GDM1 (cell line): Measurements from ENCODE around the gene ZDHHC11B.
"Not testable (repeated sequence)": the region's sequence is repeated elsewhere in the genome, so short reads cannot be mapped to it uniquely, and the experiment has no call there.

Source experiments
- DNase-seq: peaks from one replicate; lab custom pipeline; 2025; lab: John Stamatoyannopoulos, UW

ZDHHC11B gene

GRCh38 chr5:685262-686171, 99.0 kb downstream of the ZDHHC11B start:
- DNase-seq = no peak

DNA sequence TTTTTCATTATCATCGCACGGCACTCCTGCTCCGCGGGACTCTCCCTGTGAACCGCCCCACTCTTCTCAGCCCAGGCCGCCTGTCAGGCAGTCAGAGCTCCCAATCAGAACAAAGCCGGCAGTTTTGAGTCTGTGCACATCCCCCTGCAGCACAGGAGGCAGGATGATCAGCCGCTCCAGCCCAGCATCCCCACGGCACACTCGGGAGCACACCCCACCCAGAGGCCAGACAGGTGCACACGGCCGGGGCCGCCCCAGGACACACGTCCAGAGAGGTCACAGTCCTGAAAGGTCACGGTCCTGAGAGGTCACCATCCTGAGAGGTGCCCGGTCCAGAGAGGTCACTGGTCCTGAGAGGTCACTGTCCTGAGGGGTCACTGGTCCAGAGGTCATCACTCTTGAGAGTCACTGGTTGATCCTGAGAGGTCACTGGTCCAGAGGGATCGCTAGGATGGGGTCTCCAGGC, 99.7 kb downstream of the ZDHHC11B start:
- no peak for DNase-seq

DNA sequence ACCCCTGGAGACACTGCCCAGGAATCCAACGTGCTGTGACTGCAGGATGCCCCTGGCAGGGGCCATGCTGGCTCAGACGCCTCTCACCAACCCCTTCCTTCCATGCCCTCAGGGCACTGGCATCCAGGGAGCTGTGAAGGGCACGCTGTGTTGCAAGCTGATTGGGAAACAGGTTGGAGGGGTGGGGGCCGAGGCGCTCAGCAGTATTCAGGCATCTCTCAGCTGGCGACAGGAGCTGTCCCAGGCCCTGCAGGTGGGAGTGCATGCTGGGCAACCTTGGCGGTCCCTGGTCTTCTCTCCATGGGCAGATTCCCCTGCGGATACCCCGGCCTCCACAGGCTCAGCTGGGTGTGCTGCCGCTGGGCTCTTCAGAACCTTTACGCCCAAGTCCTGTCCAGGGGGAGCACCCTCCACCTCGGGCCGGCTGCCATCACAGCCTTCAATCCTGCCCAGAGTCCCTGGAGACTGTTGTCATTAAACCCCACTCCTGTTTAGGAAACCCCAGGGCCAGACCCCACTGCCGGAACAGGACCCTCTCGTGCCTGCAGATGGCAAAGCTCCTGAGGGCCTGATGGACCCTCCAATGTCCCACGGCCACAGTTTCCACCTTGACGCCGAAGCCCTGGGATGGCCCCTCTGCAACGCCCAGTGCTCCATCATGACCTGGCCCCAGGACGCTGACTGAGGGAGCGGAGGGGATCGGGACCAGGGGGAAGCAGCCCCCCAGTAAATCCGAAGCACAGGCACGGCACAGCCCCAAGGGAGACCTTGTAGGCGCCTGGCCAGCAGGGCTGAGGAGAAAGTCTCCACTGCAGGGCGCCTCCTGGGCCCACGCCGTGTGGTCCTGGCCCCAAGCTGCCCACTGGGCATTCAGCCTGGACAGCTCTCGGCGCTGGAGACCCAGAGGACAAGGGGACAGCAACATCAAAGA, 100.7 kb downstream of the ZDHHC11B start:
- DNase-seq = no peak

DNA sequence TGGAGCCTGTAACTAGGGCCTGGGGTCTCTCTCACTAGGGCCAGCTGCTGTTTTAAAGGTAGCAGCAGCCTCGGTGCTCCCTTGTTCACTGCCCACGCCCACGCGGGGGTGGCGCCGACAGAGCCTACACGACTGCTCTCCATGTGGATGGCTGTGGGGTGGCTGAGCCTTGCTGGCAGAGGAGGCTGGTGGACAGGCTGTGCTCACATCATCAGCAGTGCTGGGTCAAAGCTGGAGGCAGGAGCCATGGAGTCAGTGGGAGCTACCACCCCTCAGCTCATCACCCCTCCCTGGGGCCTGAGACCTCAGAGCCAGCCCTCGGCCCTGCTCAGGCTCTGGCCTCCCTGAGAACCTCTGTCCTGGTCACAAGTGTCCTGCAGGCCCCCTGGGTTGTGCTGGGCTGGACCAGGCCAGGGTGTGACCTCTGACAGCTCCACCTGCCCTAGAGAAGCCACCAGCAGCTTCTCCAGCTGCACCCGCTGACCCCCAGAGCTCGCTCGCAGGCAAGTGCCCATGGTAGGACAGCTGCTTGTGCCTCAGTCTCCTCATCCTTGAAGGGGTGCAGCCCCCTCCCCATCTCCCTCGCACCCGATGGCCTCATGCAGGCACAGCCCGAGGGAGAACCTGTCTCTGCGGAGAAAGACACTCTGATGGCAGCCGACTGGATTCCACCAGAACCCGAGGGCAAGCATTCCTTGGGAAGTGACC, 101.7 kb downstream of the ZDHHC11B start:
- DNase-seq = not testable (repeated sequence)

DNA sequence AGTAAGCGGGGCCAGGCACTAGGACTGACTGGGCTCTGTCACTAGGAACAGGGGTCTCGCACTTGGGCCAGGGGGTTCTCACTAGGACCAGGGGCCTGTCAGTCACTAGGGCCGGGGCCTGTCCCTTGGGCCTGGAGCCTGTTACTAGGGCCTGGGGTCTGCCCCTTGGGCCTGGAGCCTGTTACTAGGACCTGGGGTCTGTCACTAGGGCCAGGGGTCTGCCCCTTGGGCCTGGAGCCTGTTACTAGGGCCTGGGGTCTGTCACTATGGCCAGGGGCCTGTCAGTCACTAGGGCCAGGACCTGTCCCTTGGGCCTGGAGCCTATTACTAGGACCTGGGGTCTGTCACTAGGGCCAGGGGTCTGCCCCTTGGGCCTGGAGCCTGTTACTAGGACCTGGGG, 102.3 kb downstream of the ZDHHC11B start:
- not testable (repeated sequence) for DNase-seq

DNA sequence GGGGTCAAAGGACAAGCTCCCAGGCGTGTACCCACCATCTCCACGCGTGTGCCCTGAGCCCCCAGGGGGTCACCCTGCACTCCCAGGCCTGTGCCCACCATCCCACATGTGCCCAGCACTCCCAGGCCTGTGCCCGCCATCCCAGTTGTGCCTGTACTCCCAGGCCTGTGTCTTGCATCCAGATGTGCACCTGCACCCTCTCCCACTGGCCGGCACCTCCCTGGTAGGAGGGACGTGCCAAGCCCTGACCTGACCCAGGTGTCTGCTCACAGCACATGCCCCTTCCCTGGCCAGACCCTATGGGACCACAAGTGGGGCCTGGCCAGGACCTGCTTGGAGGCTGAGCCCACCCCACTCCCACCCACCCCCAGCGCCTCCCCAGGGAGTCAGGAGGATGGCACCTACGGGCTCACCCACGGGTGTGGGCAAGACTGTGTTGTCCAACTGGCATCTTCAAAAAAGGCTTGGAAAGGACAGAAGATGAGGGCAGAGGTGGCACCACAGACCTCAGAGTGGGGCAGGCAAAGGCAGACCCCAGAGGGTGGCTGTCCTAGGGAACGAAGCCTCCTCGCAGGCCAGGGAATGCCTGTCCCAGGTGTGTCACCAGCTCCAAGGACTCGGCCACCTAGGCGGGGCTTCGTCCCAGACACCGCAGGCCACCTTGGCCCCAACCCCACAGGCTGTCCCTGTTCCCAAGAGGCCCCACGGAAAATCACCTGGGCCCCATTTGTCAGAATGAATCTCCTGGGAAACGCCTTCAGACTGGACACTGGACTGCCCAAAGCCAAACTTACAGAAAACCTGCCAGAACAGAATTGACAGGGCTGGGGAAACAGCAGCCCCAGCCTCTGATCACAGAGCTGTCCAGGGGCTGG, 103.0 kb downstream of the ZDHHC11B start:
- not testable (repeated sequence) for DNase-seq

GRCh38 chr5:680836-681235, 103.7 kb downstream of the ZDHHC11B start:
- DNase-seq = not testable (repeated sequence)

DNA sequence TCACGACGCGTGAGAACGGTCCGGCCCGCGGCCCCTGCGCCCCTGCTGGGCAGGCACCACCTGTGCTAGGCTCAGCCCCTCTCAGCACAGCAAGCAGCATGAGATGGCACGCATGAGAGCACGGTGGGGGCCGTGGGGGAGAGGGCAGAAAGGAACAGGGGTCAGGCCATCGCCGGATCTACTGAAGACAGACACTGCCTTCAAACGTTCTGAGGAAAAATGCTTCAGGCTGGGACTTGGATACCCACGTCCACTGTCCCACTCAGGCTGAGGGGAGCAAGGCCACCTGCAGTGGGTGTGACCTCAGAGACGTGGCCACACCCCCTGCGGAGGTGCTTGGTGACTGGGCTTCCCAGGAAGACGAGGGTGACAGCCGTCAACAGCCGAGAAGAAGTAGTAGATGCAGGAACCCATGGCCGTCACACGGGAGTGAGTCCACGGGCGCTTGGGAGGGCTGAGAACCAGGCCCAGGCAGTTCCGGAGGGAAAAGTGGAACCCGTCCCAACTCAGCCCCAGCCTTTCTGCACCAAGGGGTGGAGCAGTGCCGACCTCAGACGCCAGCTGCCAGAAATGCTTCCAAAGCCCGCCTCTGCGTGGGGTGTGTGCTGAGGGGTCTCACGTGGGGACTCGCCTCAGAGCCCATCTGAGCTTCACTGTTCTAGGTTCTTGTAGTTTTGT, 104.3 kb downstream of the ZDHHC11B start:
- DNase-seq = not testable (repeated sequence)

GRCh38 chr5:679166-679895, 105.2 kb downstream of the ZDHHC11B start:
- not testable (repeated sequence) for DNase-seq

GRCh38 chr5:678521-678920, 106.0 kb downstream of the ZDHHC11B start:
- not testable (repeated sequence) for DNase-seq

- no peak for DNase-seq
Measured at GRCh38 chr5:677131-678101, 107.1 kb downstream of the ZDHHC11B start.

DNA sequence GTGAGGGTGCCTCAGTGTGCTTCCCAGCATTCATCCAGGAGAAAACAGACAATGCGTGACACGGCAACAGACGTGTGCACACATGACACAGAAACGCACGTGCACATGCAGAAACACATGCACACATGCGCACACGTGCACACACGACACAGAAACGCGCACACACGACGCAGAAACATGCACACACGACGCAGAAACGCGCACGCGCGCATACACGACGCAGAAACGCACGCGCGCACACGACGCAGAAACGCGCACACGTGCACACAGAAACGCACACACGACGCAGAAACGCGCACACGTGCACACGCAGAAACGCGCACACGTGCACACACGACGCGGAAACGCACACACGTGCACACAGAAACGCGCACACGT, 107.8 kb downstream of the ZDHHC11B start:
- DNase-seq = no peak

DNA sequence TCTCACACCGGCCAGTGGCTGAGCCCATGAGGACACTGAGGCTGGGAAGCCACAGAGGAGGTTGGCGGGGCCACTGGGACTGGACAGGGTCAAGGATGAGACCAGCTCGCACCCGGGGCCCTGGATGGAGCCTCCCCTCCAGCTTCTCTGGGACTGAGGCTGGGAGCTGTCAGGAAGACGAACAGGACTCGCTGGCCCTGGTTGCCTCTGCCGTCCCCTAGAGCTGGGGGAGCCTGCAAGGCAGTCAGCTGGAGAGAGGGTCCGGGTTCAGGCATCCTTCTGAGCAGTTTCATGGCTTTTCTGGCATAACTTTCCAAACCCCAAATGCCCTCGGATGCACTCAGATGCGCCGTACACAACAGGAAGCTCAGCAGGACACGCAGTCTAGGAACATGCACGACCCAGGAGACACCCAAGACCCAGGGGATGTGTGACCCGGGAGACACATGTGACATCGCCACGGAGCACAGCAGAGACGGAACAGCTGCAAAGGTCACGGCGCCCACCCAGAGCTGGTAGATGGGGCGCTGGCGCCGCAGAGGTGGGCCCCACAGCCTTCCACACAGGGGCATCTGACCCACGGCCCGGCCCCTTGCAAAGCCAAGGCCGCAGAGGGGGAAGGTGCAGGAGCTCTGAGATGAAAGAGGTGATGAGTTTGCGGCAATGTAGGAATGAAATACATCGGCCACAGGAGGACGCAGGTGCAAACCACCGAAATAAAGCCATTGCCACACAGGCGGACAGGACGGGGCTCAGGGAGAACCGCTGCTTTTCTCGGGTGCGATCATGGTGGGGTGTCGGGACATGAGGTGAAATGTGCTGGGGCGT, 108.4 kb downstream of the ZDHHC11B start:
- no peak for DNase-seq

GRCh38 chr5:675111-675870, 109.2 kb downstream of the ZDHHC11B start:
- DNase-seq = no peak

GRCh38 chr5:674630-675011, 109.9 kb downstream of the ZDHHC11B start:
- no peak for DNase-seq

DNA sequence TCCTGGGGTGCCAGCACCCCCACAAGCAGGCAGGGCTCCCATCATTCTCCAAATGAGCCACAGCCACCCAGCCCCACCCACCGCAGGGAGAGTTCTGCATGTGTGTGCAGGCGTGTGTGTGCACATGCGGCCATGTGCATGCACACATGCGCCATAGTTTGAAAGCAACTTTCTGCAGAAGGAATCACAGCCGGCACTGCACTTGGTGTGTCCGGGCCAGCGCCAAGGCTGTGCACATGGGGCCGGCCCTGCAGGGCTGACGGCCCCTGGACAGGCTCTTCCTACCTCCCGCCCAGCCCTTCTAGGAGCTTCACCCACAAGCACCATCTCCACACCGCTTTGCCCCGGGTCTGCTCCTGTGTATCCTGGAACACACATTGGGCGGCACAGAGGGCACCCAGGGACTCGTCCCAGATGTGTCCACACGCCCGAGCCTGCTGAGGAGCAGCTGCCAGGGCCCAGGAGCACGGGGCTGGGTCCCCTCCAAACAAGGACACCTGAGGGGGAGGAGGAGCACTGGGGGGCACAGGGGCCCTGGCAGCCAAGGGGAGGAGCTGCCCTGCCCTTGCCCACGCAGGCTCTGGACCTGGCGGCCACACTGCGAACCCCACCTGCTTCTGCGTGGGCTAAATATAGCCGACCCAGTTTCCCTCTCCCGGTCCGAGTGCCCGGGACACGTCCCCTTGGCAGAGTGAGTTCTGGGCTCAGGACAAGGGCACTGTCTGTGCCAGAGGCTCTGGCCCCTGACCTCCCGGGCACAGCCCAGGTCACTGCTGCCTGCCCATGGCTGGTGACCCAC, 110.5 kb downstream of the ZDHHC11B start:
- no peak for DNase-seq
